Measurements from ENCODE around the gene CMTR1.

DNA sequence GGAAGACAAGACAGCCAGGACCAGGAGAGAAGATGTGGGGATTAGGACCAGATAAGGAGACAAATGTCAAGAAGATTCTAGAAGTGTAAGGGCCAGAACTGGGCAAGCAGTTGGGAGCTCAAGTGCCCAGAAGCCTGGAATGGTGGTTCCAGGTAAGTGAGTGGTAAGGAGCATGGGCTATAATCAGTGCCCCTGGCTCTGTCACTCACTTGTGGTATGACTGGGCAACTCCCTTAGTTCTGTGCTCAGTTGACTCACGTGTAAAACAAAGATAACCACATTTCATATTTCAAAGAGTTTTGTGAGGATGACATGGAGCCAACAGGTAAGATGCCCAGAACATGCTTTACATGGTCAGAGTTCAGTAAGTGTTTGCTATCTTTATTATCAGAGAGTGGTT lies 55.5 kb downstream of the CMTR1 start:
- TF ChIP-seq CTCF (conservative IDR thresholded peaks at IDR 0.05; ENCODE audit: low read length), result no peak
- no peak for TF ChIP-seq EZH2phosphoT487 (IDR thresholded peaks at IDR 0.05; ENCODE audit: borderline replicate concordance, low read depth, low read length)
